ENCODE measurements around the gene IFI27L2.

IFI27L2 gene

DNA sequence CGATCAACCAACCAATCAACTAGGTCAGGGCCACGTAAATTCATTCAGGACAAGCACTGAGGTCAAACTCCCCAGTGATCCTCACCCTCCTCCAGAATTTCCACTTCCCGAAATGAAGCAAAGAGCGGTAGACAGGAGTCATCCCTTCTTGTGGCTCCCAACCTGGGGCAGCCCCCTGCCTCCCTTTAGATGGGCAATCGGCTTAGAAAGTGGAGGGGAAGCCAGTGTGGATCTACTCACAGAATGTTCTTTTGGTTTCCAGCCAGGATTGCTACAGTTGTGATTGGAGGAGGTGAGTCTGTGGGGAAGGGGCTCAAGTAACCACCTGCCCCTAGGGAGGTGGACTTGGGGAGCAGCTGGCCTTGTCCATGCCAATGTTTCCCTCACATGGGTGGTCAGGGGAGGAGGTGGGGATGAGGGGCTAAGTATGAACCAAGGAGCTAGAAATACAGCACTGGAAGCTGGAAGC, 14.8 kb downstream of the IFI27L2 start:
- Histone ChIP-seq H3K4me2 (ENCODE audit: low read length) (no peak overlapping the region), H2AFZ (ENCODE audit: low read length) (no peak overlapping the region), H3K79me2 (ENCODE audit: insufficient read depth, low read length) (no peaks in the 10 kb centered on the region), H4K20me1 (ENCODE audit: insufficient read depth, low read length) (no peaks in the 10 kb centered on the region), H3K9ac (ENCODE audit: low read length) (no peak overlapping the region), H3F3A (ENCODE audit: insufficient read depth, low read length) (no peaks in the 10 kb centered on the region), H3K9me3 (ENCODE audit: low read length) (no peaks in the 10 kb centered on the region), H3K36me3 (ENCODE audit: insufficient read depth, low read length) (no peaks in the 10 kb centered on the region; the same call in 1 of the 2 replicates), H3K27ac (ENCODE audit: low read depth, low read length, poor library complexity, severe bottlenecking) (no peak overlapping the region), H3K4me3 (ENCODE audit: low read depth, low read length, poor library complexity, severe bottlenecking) (no peak overlapping the region), H3K27me3 (ENCODE audit: insufficient read depth, low read length) (no peaks in the 10 kb centered on the region), H3K9me2 (ENCODE audit: low read depth, low read length) (no peaks in the 10 kb centered on the region), H3K4me1 (ENCODE audit: insufficient read depth, low read length, severe bottlenecking) (no peaks in the 10 kb centered on the region)
- TF ChIP-seq, protein P1, sequence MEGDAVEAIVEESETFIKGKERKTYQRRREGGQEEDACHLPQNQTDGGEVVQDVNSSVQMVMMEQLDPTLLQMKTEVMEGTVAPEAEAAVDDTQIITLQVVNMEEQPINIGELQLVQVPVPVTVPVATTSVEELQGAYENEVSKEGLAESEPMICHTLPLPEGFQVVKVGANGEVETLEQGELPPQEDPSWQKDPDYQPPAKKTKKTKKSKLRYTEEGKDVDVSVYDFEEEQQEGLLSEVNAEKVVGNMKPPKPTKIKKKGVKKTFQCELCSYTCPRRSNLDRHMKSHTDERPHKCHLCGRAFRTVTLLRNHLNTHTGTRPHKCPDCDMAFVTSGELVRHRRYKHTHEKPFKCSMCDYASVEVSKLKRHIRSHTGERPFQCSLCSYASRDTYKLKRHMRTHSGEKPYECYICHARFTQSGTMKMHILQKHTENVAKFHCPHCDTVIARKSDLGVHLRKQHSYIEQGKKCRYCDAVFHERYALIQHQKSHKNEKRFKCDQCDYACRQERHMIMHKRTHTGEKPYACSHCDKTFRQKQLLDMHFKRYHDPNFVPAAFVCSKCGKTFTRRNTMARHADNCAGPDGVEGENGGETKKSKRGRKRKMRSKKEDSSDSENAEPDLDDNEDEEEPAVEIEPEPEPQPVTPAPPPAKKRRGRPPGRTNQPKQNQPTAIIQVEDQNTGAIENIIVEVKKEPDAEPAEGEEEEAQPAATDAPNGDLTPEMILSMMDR (IDR thresholded peaks at IDR 0.05; ENCODE audit: low read length): no peak
- no peak for TF ChIP-seq EZH2 (IDR thresholded peaks at IDR 0.05; ENCODE audit: borderline replicate concordance, low read length)

DNA sequence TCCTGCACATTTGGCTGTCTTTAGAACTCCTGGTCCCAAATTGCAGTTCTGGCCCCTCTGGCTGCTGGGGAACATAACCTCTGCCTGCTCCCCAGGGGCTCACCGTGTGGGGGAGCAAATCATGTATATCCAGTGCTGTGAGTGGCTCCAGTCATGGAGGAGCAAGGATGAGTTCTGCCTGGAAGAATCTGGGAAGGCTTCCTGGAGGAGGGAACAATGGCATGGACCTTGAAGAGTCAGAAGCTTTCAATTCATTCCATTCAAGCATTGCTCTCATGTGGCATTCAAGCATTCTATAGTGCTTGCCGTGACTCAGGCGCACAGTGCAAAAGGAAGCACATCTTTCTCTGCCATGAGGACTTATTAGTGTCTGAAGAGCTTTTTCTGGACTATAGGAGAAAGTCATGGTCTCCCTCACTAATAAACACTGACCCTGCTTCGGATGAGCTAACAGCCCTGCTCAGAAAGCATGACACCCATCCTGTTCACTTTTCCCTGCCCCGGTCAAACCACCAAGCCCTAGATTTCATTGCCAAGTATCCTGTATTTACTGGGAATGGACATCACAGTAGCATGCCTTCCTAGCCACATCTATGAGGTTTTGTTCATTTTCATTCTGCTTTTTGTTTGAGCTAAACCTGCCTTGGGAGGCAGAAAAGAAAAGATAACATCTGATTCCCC, 15.4 kb downstream of the IFI27L2 start:
- Histone ChIP-seq H3K79me2 (ENCODE audit: insufficient read depth, low read length) (no peaks in the 10 kb centered on the region), H3K36me3 (ENCODE audit: insufficient read depth, low read length) (no peaks in the 10 kb centered on the region), H3K27ac (ENCODE audit: low read depth, low read length, poor library complexity, severe bottlenecking) (no peak overlapping the region), H3K9me3 (ENCODE audit: low read length) (no peaks in the 10 kb centered on the region), H3K27me3 (ENCODE audit: insufficient read depth, low read length) (no peaks in the 10 kb centered on the region), H3K4me3 (ENCODE audit: low read depth, low read length, poor library complexity, severe bottlenecking) (no peak overlapping the region), H3K9me2 (ENCODE audit: low read depth, low read length) (no peaks in the 10 kb centered on the region), H3K9ac (ENCODE audit: low read length) (no peak overlapping the region), H2AFZ (ENCODE audit: low read length) (no peak overlapping the region), H4K20me1 (ENCODE audit: insufficient read depth, low read length) (no peaks in the 10 kb centered on the region), H3K4me2 (ENCODE audit: low read length) (no peak overlapping the region), H3F3A (ENCODE audit: insufficient read depth, low read length) (no peaks in the 10 kb centered on the region), H3K4me1 (ENCODE audit: insufficient read depth, low read length, severe bottlenecking) (no peaks in the 10 kb centered on the region)
- TF ChIP-seq, protein P1 (IDR thresholded peaks at IDR 0.05; ENCODE audit: low read length): no peak
- no peak for TF ChIP-seq EZH2 (IDR thresholded peaks at IDR 0.05; ENCODE audit: borderline replicate concordance, low read length)

DNA sequence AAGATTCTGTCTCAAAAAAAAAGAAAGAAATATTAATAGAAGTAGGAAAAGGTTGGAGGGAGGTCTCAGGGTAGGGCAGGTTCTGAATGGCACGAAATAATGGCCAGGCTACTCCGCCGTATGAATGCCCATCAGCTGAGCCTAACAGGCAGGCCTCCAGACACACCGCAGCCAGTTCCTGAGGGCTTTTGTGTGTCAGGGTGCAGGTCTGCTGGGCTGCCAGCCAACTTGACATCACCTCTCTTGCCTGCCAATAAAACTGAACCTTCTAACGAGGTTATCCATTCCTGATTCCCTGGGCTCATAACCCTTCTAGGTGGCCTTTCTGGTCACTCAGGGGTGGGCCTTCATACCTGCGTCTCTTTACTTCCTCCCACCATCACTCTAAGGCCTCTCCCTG, 15.9 kb downstream of the IFI27L2 start:
- Histone ChIP-seq H3K9me3 (ENCODE audit: low read length) (no peaks in the 10 kb centered on the region), H3K36me3 (ENCODE audit: insufficient read depth, low read length) (no peaks in the 10 kb centered on the region), H3K27ac (ENCODE audit: low read depth, low read length, poor library complexity, severe bottlenecking) (no peak overlapping the region)

More for the DNA sequence above, 15.9 kb downstream of the IFI27L2 start:
- Histone ChIP-seq H3K4me2 (ENCODE audit: low read length) (no peak overlapping the region), H4K20me1 (ENCODE audit: insufficient read depth, low read length) (no peaks in the 10 kb centered on the region), H3F3A (ENCODE audit: insufficient read depth, low read length) (no peaks in the 10 kb centered on the region), H3K4me1 (ENCODE audit: insufficient read depth, low read length, severe bottlenecking) (no peaks in the 10 kb centered on the region), H3K79me2 (ENCODE audit: insufficient read depth, low read length) (no peaks in the 10 kb centered on the region), H2AFZ (ENCODE audit: low read length) (no peak overlapping the region), H3K27me3 (ENCODE audit: insufficient read depth, low read length) (no peaks in the 10 kb centered on the region), H3K9me2 (ENCODE audit: low read depth, low read length) (no peaks in the 10 kb centered on the region), H3K4me3 (ENCODE audit: low read depth, low read length, poor library complexity, severe bottlenecking) (no peak overlapping the region), H3K9ac (ENCODE audit: low read length) (no peak overlapping the region)
- no peak for TF ChIP-seq EZH2 (IDR thresholded peaks at IDR 0.05; ENCODE audit: borderline replicate concordance, low read length)
- TF ChIP-seq, protein P1 (IDR thresholded peaks at IDR 0.05; ENCODE audit: low read length): no peak

All from OCI-LY1 (cell line).